Measurements from ENCODE around the gene MAPK10. TPM values are rescaled to one million over a fixed set of nuclear protein-coding genes. Genes with fewer than 3 reads are reported as not detected.

MAPK10 gene
- total and polyA plus RNA-seq, 9 of the 15 experiments (the other 6 are each of a cell fraction or from before 2014, with no cell fraction given) = 0.10 to 0.53 (median 0.18) TPM; not detected in 4

DNA sequence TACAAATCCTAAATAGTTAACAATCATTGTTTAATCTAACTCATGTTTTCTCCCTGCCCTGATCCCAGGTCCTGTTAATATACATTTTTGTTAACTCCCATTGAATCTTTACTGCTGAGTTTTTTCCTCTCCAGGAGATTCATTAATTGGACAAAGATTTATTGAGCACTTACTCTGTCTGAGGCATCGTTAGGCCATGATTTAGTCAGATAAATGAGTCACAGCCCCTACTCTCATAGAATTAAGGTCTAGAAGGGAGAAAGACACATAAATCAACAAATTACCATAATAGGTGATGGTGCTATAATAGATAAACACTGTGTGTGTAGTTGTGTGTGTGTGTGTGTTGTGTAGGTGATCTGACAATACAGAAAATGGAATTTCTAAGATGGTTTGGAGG lies 112.5 kb downstream of the MAPK10 start:
- no peak for FAIRE-seq
- WGBS (ENCODE audit: insufficient coverage, low coverage, missing lambda C conversion rate) = 0% methylated on average over 1 of the region's 1 CpG
- no peak for DNase-seq (ENCODE audit: extremely low read depth in 1 of 4, low spot score in 3 of 4)
- in situ Hi-C loops (cut with MboI) (no loop called here), intact Hi-C loops (cut with micrococcal nuclease) (no loop called here)
- POLR2A ChIA-PET = no interaction called here
- Histone ChIP-seq H3K4me2 (ENCODE audit: insufficient read depth, low read length) (no peak overlapping the region), H3K9me1 (ENCODE audit: control insufficient read depth, insufficient read depth, low read length) (no peaks in the 10 kb centered on the region), H4K20me1 (replicated peaks; ENCODE audit: control insufficient read depth, insufficient read depth, low read length) (no peaks in the 10 kb centered on the region), H2AFZ (ENCODE audit: low read depth, low read length) (no peak overlapping the region), H3K4me1 (replicated peaks in 1 of 2; ENCODE audit: control insufficient read depth in 2 of 2, insufficient read depth in 2 of 2, low read length in 2 of 2) (no peaks in the 10 kb centered on the region), H3K9ac (ENCODE audit: insufficient read depth in 1 of 2, low read depth in 2 of 2, low read length in 2 of 2) (no peak overlapping the region), H3K4me3 (no peak overlapping the region), H3K36me3 (ENCODE audit: control insufficient read depth, insufficient read depth, low read length) (no peaks in the 10 kb centered on the region), H3K79me2 (ENCODE audit: control insufficient read depth, insufficient read depth, low read length) (no peaks in the 10 kb centered on the region), H3K9me3 (replicated peaks; ENCODE audit: control insufficient read depth, insufficient read depth, low read depth, low read length) (no peaks in the 10 kb centered on the region), H3K27ac (ENCODE audit: extremely low read depth, low read depth, low read length) (no peak overlapping the region), H3K27me3 (ENCODE audit: control insufficient read depth in 2 of 2, insufficient read depth in 2 of 2, low read length in 2 of 2) (no peaks in the 10 kb centered on the region; a peak in 1 of 5 replicates)
- no peak for ATAC-seq
- no peak for TF ChIP-seq TBP (optimal IDR thresholded peaks at IDR 0.05; ENCODE audit: low read depth, low read length)
- no peak for TF ChIP-seq CEBPG (CRISPR knock-in tag; IDR thresholded peaks at IDR 0.05)
- no peak for TF ChIP-seq CEBPG (tag; conservative IDR thresholded peaks at IDR 0.05 in 1 of 2, IDR thresholded peaks at IDR 0.05 in 1 of 2)
- TF ChIP-seq, protein P1, sequence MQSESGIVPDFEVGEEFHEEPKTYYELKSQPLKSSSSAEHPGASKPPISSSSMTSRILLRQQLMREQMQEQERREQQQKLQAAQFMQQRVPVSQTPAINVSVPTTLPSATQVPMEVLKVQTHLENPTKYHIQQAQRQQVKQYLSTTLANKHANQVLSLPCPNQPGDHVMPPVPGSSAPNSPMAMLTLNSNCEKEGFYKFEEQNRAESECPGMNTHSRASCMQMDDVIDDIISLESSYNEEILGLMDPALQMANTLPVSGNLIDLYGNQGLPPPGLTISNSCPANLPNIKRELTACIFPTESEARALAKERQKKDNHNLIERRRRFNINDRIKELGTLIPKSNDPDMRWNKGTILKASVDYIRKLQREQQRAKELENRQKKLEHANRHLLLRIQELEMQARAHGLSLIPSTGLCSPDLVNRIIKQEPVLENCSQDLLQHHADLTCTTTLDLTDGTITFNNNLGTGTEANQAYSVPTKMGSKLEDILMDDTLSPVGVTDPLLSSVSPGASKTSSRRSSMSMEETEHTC (IDR thresholded peaks at IDR 0.05) = no peak
- no peak for TF ChIP-seq ZNF133 (CRISPR knock-in tag; IDR thresholded peaks at IDR 0.05)
- TF ChIP-seq HMBOX1 (IDR thresholded peaks at IDR 0.05) = no peak
- TF ChIP-seq PCBP2 (IDR thresholded peaks at IDR 0.05; ENCODE audit: low read depth, low read length, poor library complexity, severe bottlenecking) = no peak
- no peak for TF ChIP-seq HMG20A (CRISPR knock-in tag; conservative IDR thresholded peaks at IDR 0.05)
- TF ChIP-seq ZBTB1 (CRISPR knock-in tag; IDR thresholded peaks at IDR 0.05; ENCODE audit: borderline replicate concordance, low read depth) = no peak
- TF ChIP-seq, protein P2, sequence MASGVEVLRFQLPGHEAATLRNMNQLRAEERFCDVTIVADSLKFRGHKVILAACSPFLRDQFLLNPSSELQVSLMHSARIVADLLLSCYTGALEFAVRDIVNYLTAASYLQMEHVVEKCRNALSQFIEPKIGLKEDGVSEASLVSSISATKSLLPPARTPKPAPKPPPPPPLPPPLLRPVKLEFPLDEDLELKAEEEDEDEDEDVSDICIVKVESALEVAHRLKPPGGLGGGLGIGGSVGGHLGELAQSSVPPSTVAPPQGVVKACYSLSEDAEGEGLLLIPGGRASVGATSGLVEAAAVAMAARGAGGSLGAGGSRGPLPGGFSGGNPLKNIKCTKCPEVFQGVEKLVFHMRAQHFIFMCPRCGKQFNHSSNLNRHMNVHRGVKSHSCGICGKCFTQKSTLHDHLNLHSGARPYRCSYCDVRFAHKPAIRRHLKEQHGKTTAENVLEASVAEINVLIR (CRISPR knock-in tag; IDR thresholded peaks at IDR 0.05) = no peak
- no peak for TF ChIP-seq PBX2 (CRISPR knock-in tag; IDR thresholded peaks at IDR 0.05; ENCODE audit: low read depth)
- TF ChIP-seq PBX2 (tag; conservative IDR thresholded peaks at IDR 0.05; ENCODE audit: low read depth) = no peak
- no peak for TF ChIP-seq LCOR (CRISPR knock-in tag; IDR thresholded peaks at IDR 0.05)
- no peak for TF ChIP-seq SAFB (IDR thresholded peaks at IDR 0.05; ENCODE audit: borderline replicate concordance, low read depth, low read length)
- CTCF ChIA-PET (ENCODE audit: low intra/inter-chr PET ratio) = no interaction called here
- no TSS peak for BruUV-seq (replicated peaks)
